Peyer's patch (tissue), 4 donors: Measurements from ENCODE around the gene POU3F4.

Experiments
- POLR2A ChIP-seq, 2 donors: fragments of 450-650 bp; IDR thresholded peaks; one replicate each; pipeline ENCODE4 v1.5.1; 2017; ENCODE audit warnings: antibody characterized with exemption in 2 of 2, mild to moderate bottlenecking in 2 of 2, moderate library complexity in 2 of 2
- TF ChIP-seq, protein P1 (sequence below), 6 experiments: fragments of 450-650 bp in 4 of 6; fragments of 200-600 bp in 2 of 6; sonication (generic) in 1 of 6; IDR thresholded peaks; one replicate each; pipeline ENCODE4 v1.5.1; 2017 to 2019; ENCODE audit warnings: antibody characterized with exemption in 6 of 6, mild to moderate bottlenecking in 3 of 6, moderate library complexity in 1 of 6

DNA sequence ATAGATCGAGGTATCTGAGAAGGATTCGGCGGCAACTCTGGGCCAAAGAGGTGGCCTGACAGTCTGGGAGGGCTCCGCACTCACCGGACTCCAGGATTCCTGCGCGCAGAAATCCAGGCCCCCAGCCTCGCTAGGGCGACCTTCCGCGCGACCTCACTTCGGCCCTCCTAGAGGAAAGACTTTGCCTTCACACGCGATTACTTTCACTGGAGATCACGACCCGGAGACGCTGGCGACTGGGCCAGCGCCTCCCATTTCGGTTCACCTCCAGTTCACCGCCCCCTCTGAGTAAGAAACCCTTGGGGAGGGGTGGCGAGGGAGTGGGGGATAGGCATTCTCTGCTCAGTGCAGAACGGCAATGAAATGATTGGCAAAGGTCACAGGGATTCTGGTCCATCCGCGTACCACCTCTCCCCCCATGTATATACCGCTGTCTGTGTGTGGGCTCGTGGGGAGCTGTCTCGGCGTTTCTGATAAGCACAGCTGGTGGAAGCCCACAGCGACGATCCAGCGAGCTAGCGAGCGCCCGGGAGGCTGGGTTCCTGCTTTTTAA lies 2.5 kb downstream of the POU3F4 start:
- TF ChIP-seq, protein P1, sequence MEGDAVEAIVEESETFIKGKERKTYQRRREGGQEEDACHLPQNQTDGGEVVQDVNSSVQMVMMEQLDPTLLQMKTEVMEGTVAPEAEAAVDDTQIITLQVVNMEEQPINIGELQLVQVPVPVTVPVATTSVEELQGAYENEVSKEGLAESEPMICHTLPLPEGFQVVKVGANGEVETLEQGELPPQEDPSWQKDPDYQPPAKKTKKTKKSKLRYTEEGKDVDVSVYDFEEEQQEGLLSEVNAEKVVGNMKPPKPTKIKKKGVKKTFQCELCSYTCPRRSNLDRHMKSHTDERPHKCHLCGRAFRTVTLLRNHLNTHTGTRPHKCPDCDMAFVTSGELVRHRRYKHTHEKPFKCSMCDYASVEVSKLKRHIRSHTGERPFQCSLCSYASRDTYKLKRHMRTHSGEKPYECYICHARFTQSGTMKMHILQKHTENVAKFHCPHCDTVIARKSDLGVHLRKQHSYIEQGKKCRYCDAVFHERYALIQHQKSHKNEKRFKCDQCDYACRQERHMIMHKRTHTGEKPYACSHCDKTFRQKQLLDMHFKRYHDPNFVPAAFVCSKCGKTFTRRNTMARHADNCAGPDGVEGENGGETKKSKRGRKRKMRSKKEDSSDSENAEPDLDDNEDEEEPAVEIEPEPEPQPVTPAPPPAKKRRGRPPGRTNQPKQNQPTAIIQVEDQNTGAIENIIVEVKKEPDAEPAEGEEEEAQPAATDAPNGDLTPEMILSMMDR (IDR thresholded peaks at IDR 0.05) = no peak
- TF ChIP-seq POLR2A (IDR thresholded peaks at IDR 0.05) = no peak
